ENCODE data around the gene BOLA1. TPM values are rescaled to one million over a fixed set of nuclear protein-coding genes. Genes with fewer than 3 reads are reported as not detected.
A peak's percentile ranks its signal among the peaks of the same experiment; 100 is the strongest.
"Not testable (repeated sequence)": the region's sequence is repeated elsewhere in the genome, so short reads cannot be mapped to it uniquely, and the experiment has no call there.

Gene BOLA1
- total RNA-seq, 1 donor from 2014 or later: 12.1 TPM

DNA sequence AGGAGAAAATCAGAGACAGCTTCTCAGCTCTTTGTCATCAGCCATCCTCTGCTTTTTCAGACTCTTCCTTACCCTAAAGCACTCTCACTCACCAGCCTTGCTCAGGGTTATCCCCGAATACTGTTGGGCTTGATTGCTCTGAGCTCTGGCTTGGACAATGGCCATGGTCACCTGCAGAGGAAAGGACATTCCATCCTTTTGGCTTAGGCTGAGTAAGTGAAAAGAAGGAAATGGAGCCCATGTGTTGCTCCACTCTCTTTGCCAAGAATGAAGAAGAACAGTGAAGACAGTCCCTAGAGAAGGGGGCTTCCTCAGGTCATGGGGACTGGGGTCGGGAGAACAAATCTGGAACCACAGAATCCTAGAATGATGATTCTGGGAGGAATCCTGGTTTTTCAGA lies 35.0 kb downstream of the BOLA1 start:
- Mint-ChIP-seq H3K27ac (no peak overlapping the region), H3K4me3 (ENCODE audit: low read depth) (no peak overlapping the region), H3K9me3 (ENCODE audit: low read depth) (no peaks in the 10 kb centered on the region)

DNA sequence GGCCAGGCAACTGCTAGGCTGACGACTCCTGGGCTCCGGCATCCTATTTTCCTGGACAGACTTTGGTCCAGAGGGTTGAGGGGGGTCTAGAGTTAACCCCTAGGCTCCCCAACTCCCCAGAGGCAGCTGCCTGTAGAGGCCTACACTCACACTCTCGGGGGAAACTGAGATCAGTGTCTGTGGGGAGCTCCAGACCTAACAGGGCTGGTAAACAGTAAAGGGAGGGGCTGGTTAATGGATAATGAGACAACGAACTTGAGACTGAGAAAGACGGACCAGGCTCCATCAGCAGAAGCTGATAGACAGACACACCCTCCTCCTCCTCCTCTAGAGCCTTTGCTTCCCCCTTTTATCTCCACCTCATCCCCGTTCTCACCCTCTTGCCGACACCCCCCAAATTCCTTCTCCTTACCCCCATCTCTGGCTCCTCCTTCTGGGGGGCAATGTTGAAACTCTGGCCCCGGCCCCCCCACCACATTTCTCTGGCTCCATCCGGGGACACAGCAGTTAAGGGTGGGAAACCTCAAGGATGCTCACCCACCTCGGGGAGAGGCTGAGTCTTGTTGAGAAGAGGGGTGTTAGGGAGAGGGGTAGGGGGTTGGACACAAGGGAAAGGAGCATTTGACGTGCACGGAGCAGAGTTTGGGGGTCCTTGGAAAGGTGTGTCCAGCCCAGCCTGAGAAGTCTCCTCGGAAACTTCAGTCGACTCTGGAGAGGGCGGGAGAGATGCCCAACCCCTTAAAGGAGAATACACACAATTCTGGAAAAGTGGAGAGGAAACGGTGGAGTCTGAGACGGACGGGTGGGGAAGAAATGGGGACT lies 37.0 kb downstream of the BOLA1 start, which contains the start of gene MTMR11:
Gene MTMR11, minus strand, starts transcription at position 710 of the 822 bp plus-strand sequence. Its CDS starts 232 bp downstream, at position 478.
- no peaks in the 10 kb centered on the region for H3K36me3 Mint-ChIP-seq (ENCODE audit: insufficient read depth)

More for the DNA sequence above, 35.0 kb downstream of the BOLA1 start:
- TF ChIP-seq, protein P1, sequence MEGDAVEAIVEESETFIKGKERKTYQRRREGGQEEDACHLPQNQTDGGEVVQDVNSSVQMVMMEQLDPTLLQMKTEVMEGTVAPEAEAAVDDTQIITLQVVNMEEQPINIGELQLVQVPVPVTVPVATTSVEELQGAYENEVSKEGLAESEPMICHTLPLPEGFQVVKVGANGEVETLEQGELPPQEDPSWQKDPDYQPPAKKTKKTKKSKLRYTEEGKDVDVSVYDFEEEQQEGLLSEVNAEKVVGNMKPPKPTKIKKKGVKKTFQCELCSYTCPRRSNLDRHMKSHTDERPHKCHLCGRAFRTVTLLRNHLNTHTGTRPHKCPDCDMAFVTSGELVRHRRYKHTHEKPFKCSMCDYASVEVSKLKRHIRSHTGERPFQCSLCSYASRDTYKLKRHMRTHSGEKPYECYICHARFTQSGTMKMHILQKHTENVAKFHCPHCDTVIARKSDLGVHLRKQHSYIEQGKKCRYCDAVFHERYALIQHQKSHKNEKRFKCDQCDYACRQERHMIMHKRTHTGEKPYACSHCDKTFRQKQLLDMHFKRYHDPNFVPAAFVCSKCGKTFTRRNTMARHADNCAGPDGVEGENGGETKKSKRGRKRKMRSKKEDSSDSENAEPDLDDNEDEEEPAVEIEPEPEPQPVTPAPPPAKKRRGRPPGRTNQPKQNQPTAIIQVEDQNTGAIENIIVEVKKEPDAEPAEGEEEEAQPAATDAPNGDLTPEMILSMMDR (IDR thresholded peaks at IDR 0.05; ENCODE audit: unreplicated experiment): no peak
- Mint-ChIP-seq H3K27me3 (peaks cover 16% of the 10 kb centered on the region), H3K36me3 (ENCODE audit: insufficient read depth) (no peaks in the 10 kb centered on the region), H3K4me1 (ENCODE audit: low read depth) (peaks cover 29% of the 10 kb centered on the region)
- DNase-seq (ENCODE audit: low spot score, unreplicated experiment): no peak

DNA sequence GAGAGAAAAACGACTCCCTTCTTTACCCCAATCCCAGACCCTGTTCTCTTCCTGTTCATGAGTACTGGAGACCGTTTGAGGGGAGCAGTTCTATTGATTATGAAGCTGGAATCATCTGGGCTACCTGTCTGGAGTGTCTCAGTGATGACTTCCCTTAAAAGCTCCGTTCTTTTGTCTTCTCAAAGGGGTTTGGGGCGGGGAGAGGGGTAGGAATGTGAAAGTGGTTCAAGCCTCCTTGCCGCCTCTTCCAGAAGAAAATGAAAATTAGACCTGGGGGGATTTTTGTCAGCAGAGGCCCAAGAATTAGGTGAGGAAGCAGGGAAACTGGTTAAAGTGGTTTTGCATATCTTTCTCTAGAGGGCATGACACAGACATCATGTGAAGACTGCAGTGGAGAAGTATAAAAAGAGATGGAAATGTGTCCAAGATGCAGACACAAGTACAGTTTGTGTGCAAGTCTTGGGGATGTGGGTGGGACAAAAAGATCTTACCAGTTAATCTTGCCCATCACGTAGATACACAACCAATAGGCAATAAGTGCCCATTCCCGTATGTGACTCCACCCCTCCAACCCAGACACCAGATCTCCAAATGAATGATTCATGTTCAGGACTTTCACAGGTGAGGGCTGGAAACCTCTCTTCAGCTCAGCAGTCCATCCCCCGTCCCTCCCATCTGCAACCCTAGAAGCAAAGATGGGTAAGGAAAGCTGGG lies 37.8 kb downstream of the BOLA1 start:
- no peaks in the 10 kb centered on the region for H3K36me3 Mint-ChIP-seq (ENCODE audit: insufficient read depth)
- peak overlapping the region; percentile 74 for H3K4me3 Mint-ChIP-seq (ENCODE audit: low read depth)
- DNase-seq (ENCODE audit: low spot score, unreplicated experiment): no peak
- H3K9me3 Mint-ChIP-seq (ENCODE audit: low read depth): no peaks in the 10 kb centered on the region
- H3K27me3 Mint-ChIP-seq: peaks cover 11% of the 10 kb centered on the region
- peaks cover 32% of the 10 kb centered on the region for H3K4me1 Mint-ChIP-seq (ENCODE audit: low read depth)
- peak overlapping the region; percentile 80 for H3K27ac Mint-ChIP-seq
- TF ChIP-seq, protein P1 (IDR thresholded peaks at IDR 0.05; ENCODE audit: unreplicated experiment): no peak

More for the DNA sequence above, 37.0 kb downstream of the BOLA1 start, which contains the start of gene MTMR11:
- Mint-ChIP-seq H3K27me3 (peaks cover 14% of the 10 kb centered on the region), H3K4me3 (ENCODE audit: low read depth) (peak within 1 kb of the TSS; percentile 74), H3K27ac (peak within 1 kb of the TSS; percentile 80), H3K4me1 (ENCODE audit: low read depth) (peaks cover 32% of the 10 kb centered on the region), H3K9me3 (ENCODE audit: low read depth) (no peaks in the 10 kb centered on the region)
- TF ChIP-seq, protein P1 (IDR thresholded peaks at IDR 0.05; ENCODE audit: unreplicated experiment): no peak
- DNase-seq (ENCODE audit: low spot score, unreplicated experiment): no peak

DNA sequence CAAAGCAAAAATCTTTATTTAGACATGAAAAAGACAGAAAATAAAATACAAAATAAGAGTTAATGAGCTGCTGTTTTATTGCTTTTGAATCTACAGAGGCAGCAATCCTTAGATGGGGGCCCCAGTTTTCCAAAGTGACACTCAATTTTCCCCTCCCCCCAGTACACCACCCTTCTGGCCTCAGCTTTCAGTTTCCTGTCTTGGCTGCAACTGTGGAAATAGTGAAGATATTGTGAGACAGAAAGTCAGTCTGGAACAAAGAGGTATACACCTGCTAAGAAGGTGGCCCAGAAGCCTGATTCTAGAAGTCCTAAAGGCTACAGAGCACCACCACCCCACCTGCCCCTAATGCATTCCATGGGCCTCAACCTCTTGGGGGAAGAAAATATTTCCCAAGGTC lies 38.4 kb downstream of the BOLA1 start:
- Mint-ChIP-seq H3K4me1 (ENCODE audit: low read depth) (peaks cover 32% of the 10 kb centered on the region), H3K36me3 (ENCODE audit: insufficient read depth) (no peaks in the 10 kb centered on the region), H3K4me3 (ENCODE audit: low read depth) (peak overlapping the region; percentile 74), H3K9me3 (ENCODE audit: low read depth) (no peaks in the 10 kb centered on the region), H3K27ac (peak overlapping the region; percentile 80), H3K27me3 (peaks cover 11% of the 10 kb centered on the region)
- no peak for DNase-seq (ENCODE audit: low spot score, unreplicated experiment)
- TF ChIP-seq, protein P1 (IDR thresholded peaks at IDR 0.05; ENCODE audit: unreplicated experiment): no peak

DNA sequence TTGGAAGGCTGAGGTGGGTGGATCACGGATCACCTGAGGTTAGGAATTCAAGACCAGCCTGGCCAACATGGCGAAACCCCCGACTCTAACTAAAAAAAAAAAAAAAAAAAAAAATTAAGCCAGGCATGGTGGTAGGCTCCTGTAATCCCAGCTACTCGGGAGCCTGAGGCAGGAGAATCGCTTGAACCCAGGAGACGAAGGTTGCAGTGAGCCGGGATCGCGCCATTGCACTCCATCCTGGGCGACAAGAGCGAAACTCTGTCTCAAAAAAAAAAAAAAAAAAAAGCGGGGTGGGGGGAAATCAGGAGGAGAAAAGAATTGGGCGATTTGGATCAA lies 39.3 kb downstream of the BOLA1 start:
- Mint-ChIP-seq H3K4me3 (ENCODE audit: low read depth) (peak overlapping the region; percentile 60), H3K27me3 (peaks cover 11% of the 10 kb centered on the region), H3K27ac (peak overlapping the region; percentile 99), H3K4me1 (ENCODE audit: low read depth) (peaks cover 32% of the 10 kb centered on the region)
- not testable (repeated sequence) for H3K36me3 Mint-ChIP-seq (ENCODE audit: insufficient read depth); DNase-seq (ENCODE audit: low spot score, unreplicated experiment); H3K9me3 Mint-ChIP-seq (ENCODE audit: low read depth)
